Stimulated activated CD4-positive, alpha-beta T cell treated with anti-CD3 and anti-CD28 coated beads, Interleukin-4, amount 100 ng/mL, for 4 hours (primary cell): Measurements from ENCODE around the gene PALM.
"Not testable (repeated sequence)": the region's sequence is repeated elsewhere in the genome, so short reads cannot be mapped to it uniquely, and the experiment has no call there.

Experiments
- DNase-seq, 2 experiments: peaks; one replicate each; pipeline ENCODE4 v3.0.0-alpha.2; 2020

PALM gene

GRCh38 chr19:679418-680286, 29.1 kb upstream of the PALM start:
- DNase-seq, result peak in 1 of 2 experiments; percentile 42

GRCh38 chr19:680287-681028, 28.3 kb upstream of the PALM start:
- DNase-seq, result peak; percentile 99 to 100

DNA sequence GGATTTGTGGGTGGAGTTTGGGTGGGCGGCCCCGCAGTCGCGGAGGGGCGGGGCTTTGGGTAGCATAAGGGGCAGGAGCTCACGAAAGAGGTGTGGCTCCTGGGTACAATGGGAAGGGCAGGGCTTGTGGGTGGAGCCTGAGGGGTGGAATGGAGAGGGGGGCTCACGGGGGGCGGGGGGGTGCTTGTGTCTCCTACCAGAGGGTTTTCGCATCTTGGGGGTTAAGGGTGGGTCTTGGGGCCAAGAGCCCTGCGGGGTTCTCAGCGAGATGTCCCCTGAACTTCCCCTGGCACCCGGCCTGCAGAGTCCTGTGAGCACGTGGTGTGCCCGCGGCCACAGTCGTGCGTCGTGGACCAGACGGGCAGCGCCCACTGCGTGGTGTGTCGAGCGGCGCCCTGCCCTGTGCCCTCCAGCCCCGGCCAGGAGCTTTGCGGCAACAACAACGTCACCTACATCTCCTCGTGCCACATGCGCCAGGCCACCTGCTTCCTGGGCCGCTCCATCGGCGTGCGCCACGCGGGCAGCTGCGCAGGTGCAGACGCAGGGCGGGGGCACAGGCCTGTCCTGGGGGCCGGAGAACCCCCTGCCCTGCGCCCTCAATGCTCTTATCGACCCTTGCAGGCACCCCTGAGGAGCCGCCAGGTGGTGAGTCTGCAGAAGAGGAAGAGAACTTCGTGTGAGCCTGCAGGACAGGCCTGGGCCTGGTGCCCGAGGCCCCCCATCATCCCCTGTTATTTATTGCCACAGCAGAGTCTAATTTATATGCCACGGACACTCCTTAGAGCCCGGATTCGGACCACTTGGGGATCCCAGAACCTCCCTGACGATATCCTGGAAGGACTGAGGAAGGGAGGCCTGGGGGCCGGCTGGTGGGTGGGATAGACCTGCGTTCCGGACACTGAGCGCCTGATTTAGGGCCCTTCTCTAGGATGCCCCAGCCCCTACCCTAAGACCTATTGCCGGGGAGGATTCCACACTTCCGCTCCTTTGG, 27.4 kb upstream of the PALM start:
- DNase-seq, result peak in 1 of 2 experiments; percentile 92

DNA sequence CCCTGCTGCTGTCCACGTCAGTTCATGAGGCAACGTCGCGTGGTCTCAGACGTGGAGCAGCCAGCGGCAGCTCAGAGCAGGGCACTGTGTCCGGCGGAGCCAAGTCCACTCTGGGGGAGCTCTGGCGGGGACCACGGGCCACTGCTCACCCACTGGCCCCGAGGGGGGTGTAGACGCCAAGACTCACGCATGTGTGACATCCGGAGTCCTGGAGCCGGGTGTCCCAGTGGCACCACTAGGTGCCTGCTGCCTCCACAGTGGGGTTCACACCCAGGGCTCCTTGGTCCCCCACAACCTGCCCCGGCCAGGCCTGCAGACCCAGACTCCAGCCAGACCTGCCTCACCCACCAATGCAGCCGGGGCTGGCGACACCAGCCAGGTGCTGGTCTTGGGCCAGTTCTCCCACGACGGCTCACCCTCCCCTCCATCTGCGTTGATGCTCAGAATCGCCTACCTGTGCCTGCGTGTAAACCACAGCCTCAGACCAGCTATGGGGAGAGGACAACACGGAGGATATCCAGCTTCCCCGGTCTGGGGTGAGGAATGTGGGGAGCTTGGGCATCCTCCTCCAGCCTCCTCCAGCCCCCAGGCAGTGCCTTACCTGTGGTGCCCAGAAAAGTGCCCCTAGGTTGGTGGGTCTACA, 25.9 kb upstream of the PALM start:
- DNase-seq, result no peak

DNA sequence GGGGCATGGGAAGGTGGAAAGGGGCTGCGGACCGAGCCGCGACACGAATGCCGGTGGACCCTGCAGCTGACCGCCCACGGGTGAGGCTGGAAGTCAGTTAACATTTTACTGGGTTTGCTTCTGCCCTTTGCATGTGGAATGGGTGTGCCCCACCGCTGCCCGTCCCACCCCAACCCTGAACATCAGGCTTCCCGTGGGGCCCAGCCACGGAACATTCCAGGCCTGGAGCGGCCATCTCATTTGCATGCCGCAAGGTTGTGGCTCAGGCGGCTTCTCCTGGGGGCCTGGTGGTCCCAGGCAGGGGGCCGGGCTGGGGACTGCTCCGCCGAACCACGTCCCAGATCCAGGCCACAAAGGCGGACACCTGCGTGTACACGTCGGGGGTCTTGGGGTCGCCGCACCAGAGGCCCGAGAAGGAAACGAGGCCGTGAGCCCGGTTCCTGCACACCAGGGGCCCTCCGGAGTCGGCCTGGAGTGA, 23.2 kb upstream of the PALM start:
- DNase-seq, result no peak

DNA sequence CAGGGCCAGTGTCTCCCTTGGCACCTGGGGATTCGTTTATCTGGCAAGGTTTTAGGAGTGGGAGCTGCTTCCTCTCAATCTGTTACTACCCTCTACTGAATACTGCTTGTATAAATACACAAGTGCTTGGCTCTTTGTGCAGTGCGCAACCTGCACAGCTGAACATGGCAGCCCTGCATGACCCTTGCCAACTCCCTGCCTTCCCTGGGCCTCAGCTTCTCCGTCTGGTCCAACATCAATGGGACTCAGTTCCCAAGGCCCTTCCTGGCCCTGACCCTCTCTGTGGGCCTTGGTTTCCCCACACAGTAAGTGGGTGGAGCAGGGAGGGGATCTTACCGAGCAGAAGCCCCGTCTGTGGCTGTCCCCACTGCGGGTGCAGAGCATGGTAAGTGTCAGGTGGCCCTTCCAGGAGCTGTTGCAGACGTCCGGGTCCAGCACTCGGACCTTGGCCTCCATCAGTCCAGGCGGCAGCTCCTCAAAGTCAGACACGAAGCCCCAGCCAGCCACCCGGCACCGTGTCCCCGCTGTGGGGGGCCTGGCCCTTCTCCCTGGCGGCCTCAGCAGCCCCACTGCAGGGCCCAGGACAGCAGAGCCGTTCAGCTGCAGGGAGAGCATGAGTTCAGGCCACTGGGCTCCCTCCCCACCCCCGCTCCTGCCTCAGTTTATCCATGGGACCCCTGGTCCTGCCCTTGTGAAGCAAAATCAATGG, 22.0 kb upstream of the PALM start:
- DNase-seq, result no peak

DNA sequence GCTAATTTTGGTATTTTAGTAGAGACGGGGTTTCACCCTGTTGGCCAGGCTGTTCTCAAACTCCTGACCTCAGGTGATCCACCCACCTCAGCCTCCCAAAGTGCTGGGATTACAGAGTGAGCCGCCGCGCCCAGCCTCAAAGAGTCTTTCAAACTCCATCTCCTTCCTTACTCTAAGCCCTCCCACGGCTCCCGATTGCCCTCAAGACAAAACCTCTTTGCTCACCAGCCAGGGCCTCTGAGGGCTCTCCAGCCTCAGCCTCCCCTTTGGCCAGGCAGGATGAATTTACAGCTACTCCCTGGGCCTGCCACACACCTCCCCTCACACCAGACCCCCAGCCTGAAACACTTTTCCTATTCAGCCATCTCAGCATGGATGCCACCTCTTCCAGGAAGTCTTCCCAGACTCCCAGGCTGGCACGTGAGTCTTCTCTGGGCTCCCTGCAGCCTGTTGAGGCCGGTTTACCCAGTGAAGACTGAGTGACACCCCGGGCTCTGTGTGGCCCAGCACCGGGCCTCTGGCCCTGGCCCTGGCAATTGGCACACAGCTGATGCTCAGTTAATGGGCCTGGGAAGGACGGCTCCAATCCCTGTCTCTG, 21.1 kb upstream of the PALM start:
- no peak for DNase-seq

GRCh38 chr19:688214-688613, 20.5 kb upstream of the PALM start:
- DNase-seq, result no peak

- no peak for DNase-seq
These were observed 19.7 kb upstream of the PALM start for GRCh38 chr19:688992-689391.

- DNase-seq, result no peak
These were observed 18.5 kb upstream of the PALM start for GRCh38 chr19:690203-690602.

GRCh38 chr19:694481-695351, 14.0 kb upstream of the PALM start:
- DNase-seq, result no peak

DNA sequence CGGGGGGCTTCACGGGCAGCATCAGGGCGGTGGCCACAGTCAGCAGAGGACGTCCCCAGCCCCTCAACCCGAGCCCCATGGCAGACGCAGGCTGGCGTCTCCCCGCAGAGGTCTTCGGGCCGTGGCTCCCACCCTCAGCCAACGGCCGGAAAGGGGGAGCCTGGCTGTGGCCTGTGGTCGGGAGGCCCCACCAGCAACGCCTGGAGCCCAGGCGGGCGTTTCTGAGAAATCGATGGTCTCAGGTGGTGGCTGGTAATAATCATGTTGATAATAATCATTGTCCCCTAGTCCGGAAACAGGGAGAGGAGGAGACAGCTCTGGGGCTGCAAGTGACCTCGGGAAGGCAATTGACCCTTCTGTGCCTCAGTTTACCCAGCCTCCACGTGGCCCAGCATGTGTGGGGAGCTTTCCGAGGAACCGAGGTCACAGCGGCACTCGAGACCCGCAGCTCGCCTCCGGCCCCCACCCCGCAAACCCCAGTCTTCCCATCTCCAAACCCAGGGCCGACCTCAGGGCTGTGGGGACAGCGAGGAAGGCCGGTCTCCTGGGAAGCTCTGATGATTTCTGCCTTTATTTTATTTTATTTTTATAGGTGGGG, 13.3 kb upstream of the PALM start, which contains the start of gene PRSS57:
TSS of gene PRSS57 (minus strand) at position 101 of the 598 bp plus-strand sequence. CDS start at position 79, 22 bp downstream.
- no peak for DNase-seq

GRCh38 chr19:698529-698928, 10.2 kb upstream of the PALM start:
- not testable (repeated sequence) for DNase-seq

- DNase-seq, result not testable (repeated sequence)
These were observed 8.8 kb upstream of the PALM start for GRCh38 chr19:699885-700284.

DNA sequence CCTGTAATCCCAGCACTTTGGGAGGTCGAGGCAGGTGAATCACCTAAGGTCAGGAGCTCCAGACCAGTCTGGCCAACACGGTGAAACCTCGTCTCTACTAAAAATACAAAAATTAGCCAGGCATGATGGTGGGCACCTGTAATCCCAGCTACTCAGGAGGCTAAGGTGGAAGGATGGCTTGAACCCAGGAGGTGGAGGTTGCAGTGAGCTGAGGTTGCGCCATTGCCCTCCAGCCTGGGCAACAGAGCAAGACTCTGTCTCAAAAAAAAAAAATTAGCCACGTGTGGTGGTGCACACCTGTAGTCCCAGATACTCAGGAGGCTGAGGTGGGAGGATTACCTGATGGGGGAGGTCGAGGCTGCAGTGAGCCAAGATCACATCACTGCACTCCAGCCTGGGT, 5.9 kb upstream of the PALM start:
- DNase-seq, result not testable (repeated sequence)

DNA sequence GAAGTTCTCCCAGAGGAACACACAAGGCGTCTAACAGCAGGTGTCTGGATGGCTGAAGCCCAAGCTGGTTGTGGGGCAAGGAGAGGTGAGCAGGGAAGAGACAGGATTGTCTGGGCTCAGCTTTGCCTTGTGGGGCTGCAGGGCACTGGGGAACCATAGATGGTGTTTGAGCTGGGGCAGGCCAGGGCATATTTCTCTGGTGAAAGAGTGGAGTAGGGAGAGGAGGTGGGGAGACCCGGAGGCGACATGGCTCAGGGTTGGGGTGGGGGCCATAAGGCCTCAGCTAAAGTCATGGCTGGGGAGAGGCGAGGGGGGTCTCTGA, 5.4 kb upstream of the PALM start:
- DNase-seq, result no peak

DNA sequence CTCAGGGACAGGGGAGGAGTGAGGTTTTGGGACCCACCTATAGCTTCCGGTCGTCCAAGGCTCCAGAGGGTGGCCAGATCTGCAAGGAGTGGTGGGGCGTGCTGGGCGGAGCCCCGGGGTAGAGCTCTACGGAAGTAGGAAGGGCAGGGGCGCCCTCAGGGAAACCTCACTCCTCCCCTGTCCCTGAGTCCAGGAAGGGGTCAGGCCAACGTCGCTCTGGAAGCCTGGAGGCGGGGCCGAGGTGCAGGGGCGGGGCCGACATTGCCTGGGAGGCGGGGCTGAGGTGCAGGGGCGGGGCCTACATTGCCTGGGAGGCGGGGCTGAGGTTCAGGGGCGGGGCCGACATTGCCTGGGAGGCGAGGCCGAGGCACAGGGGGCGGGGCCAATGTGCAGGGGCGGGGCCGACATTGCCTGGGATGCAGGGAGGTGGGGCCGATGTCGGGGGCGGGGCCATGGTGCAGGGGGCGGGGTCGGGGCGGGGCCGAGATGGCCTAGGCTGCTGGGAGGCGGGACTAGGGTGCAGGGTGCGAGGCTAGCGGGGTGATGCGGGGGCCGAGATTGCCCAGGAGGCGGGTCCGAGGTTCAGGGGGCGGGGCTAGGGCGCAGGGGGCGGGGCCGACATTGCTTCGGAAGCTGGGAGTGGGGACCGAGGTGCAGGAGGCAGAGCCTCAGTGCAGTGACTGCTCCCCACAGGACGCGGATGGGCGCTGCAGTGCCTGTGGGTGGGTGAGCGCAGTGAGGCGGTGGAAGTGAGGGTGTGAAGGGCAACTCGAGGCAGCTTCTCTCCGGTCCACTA, 4.9 kb upstream of the PALM start:
- DNase-seq, result peak; percentile 40 to 51

DNA sequence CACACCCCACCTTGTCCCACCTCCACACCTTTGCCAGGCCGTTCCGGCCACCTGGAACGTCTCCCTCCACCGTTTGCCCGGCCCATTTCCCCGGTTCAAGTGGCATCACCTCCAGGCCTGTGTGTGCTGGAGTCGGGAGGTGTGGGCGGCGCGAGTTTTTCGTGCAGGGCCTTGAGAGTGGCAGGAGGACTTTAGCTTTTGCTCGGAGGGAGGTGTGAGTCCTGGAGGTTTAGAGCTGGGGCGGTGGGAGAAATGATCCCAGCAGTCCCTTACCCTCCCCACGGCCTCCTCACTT, 4.3 kb upstream of the PALM start:
- no peak for DNase-seq
